ENCODE data around the gene ETS1.

Gene ETS1

DNA sequence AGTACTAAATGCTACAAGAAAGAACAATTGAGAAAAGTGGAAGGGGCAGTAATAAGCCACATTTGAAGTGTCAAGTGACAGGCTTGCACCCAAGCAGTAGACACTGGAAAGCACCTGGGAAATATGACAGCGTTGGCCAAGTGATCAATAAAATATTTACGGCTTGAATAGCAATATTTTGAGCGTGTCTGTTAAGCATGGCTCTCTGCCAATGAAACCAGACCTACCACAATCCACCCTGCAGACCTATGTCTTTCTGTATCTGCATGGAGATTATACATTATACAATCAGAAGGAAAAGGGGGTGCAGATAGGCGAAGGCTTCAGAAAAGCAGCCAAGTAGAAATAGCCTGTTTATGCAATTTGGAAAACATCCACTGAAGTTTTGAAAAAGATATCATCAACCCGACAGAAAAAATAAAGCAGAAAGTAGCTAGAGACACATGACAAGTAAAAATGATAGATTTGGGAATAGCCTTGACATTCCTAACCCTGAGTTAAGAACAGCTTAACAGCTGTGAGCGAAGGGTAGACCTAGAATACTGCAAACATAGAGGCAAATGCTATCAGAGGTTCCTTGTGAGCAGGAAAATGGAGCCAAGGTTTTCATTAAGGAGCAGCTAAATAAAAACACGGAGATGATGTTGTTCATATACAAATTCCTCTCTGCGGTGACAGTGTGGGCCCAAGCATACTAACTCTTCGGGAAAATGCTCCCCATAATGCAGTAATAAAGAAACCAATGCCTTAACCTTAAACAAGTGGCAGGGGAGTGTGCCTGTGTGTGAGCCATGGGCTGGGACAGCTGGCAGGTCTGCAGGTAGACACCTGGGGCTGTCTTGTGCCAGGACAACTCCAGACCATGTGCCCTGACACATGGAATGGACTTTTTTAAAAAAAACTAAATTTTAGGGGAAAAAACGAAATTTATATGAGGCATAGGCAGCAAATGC lies 71.3 kb downstream of the ETS1 start:
- no peak for ATAC-seq (ENCODE audit: low read depth)
- H3K36me3 ChIP-seq (ENCODE audit: low read depth): peaks cover 94% of the 10 kb centered on the region
- no peak for TF ChIP-seq CTCF (IDR thresholded peaks at IDR 0.05; ENCODE audit: poor library complexity, severe bottlenecking)
- DNase-seq (ENCODE audit: low spot score): no peak
- no peaks in the 10 kb centered on the region for H3K9me3 ChIP-seq (ENCODE audit: severe bottlenecking)
- H3K4me3 ChIP-seq (ENCODE audit: severe bottlenecking): no peak overlapping the region
- H3K27me3 ChIP-seq (ENCODE audit: insufficient read depth, poor library complexity, severe bottlenecking): no peaks in the 10 kb centered on the region
- peak overlapping the region; percentile 1 for H3K27ac ChIP-seq (ENCODE audit: poor library complexity, severe bottlenecking)
- peaks cover 66% of the 10 kb centered on the region for H3K4me1 ChIP-seq (ENCODE audit: insufficient read depth, poor library complexity, severe bottlenecking)

GRCh38 chr11:128515086-128515485 lies 72.3 kb downstream of the ETS1 start:
- H3K9me3 ChIP-seq (ENCODE audit: severe bottlenecking): no peaks in the 10 kb centered on the region
- H3K27me3 ChIP-seq (ENCODE audit: insufficient read depth, poor library complexity, severe bottlenecking): no peaks in the 10 kb centered on the region
- ATAC-seq (ENCODE audit: low read depth) (no peak), DNase-seq (ENCODE audit: low spot score) (no peak)
- TF ChIP-seq CTCF (IDR thresholded peaks at IDR 0.05; ENCODE audit: poor library complexity, severe bottlenecking): no peak
- peak overlapping the region; percentile 1 for H3K27ac ChIP-seq (ENCODE audit: poor library complexity, severe bottlenecking)
- no peak overlapping the region for H3K4me3 ChIP-seq (ENCODE audit: severe bottlenecking)
- peaks cover 84% of the 10 kb centered on the region for H3K36me3 ChIP-seq (ENCODE audit: low read depth)
- peaks cover 76% of the 10 kb centered on the region for H3K4me1 ChIP-seq (ENCODE audit: insufficient read depth, poor library complexity, severe bottlenecking)

- Histone ChIP-seq H3K4me1 (ENCODE audit: insufficient read depth, poor library complexity, severe bottlenecking) (peaks cover 78% of the 10 kb centered on the region), H3K9me3 (ENCODE audit: severe bottlenecking) (no peaks in the 10 kb centered on the region), H3K36me3 (ENCODE audit: low read depth) (peaks cover 75% of the 10 kb centered on the region), H3K27ac (ENCODE audit: poor library complexity, severe bottlenecking) (no peak overlapping the region), H3K27me3 (ENCODE audit: insufficient read depth, poor library complexity, severe bottlenecking) (no peaks in the 10 kb centered on the region), H3K4me3 (ENCODE audit: severe bottlenecking) (no peak overlapping the region)
- ATAC-seq (ENCODE audit: low read depth) (no peak), DNase-seq (ENCODE audit: low spot score) (no peak)
- no peak for TF ChIP-seq CTCF (IDR thresholded peaks at IDR 0.05; ENCODE audit: poor library complexity, severe bottlenecking)
Observed at GRCh38 chr11:128513915-128514681, 73.3 kb downstream of the ETS1 start.

- Histone ChIP-seq H3K27me3 (ENCODE audit: insufficient read depth, poor library complexity, severe bottlenecking) (no peaks in the 10 kb centered on the region), H3K36me3 (ENCODE audit: low read depth) (peaks cover 70% of the 10 kb centered on the region), H3K4me1 (ENCODE audit: insufficient read depth, poor library complexity, severe bottlenecking) (peaks cover 78% of the 10 kb centered on the region), H3K4me3 (ENCODE audit: severe bottlenecking) (no peak overlapping the region), H3K9me3 (ENCODE audit: severe bottlenecking) (no peaks in the 10 kb centered on the region), H3K27ac (ENCODE audit: poor library complexity, severe bottlenecking) (peak overlapping the region; percentile 93)
- no peak for DNase-seq (ENCODE audit: low spot score)
- TF ChIP-seq CTCF (IDR thresholded peaks at IDR 0.05; ENCODE audit: poor library complexity, severe bottlenecking): no peak
- ATAC-seq (ENCODE audit: low read depth): 0 out of 3 replicates have a peak, but pooled peaks have one; percentile 1
Observed at GRCh38 chr11:128512474-128512996, 74.8 kb downstream of the ETS1 start.
